GM10248 (cell line): ENCODE results near the gene ZBTB43.
"Not testable (repeated sequence)": the region's sequence is repeated elsewhere in the genome, so short reads cannot be mapped to it uniquely, and the experiment has no call there.

ENCODE experiments used
- CTCF ChIA-PET: fragments of 300-600 bp; sonication (Branson Sonifier 250); formaldehyde crosslinking; extraction: SDS; loops from one replicate; lab custom pipeline; 2021; ENCODE audit warnings: antibody characterized with exemption; lab: Yijun Ruan, JAX
- POLR2A ChIA-PET: fragments of 350-650 bp; sonication (Branson Sonifier 250); formaldehyde crosslinking; extraction: SDS; loops from one replicate; lab custom pipeline; 2020; ENCODE audit warnings: antibody characterized with exemption; lab: Yijun Ruan, JAX
- DNase-seq: peaks from one replicate; pipeline ENCODE4 v3.0.0; 2012; ENCODE audit errors: extremely low spot score
- TF ChIP-seq, protein P1 (sequence below): IDR thresholded peaks from 2 replicates; pipeline ENCODE4 v1.5.1; 2012; ENCODE audit warnings: mild to moderate bottlenecking, low read depth; ENCODE audit errors: extremely low read depth, missing control alignments, control extremely low read depth

ZBTB43 gene

GRCh38 chr9:126809068-126809467 lies 4.2 kb downstream of the ZBTB43 start:
- CTCF ChIA-PET = interaction anchor here (0.8 to 1.4 kb wide), 3 partner anchors 13 to 18 kb away, joined by 3 to 5 read pairs (median 3); no protein-coding TSS in a partner anchor
- no peak for DNase-seq
- POLR2A ChIA-PET = interaction anchor here (0.6 kb wide), 1 partner anchor 15 kb away, joined by 3 read pairs; no protein-coding TSS in a partner anchor
- TF ChIP-seq, protein P1, sequence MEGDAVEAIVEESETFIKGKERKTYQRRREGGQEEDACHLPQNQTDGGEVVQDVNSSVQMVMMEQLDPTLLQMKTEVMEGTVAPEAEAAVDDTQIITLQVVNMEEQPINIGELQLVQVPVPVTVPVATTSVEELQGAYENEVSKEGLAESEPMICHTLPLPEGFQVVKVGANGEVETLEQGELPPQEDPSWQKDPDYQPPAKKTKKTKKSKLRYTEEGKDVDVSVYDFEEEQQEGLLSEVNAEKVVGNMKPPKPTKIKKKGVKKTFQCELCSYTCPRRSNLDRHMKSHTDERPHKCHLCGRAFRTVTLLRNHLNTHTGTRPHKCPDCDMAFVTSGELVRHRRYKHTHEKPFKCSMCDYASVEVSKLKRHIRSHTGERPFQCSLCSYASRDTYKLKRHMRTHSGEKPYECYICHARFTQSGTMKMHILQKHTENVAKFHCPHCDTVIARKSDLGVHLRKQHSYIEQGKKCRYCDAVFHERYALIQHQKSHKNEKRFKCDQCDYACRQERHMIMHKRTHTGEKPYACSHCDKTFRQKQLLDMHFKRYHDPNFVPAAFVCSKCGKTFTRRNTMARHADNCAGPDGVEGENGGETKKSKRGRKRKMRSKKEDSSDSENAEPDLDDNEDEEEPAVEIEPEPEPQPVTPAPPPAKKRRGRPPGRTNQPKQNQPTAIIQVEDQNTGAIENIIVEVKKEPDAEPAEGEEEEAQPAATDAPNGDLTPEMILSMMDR = no peak

DNA sequence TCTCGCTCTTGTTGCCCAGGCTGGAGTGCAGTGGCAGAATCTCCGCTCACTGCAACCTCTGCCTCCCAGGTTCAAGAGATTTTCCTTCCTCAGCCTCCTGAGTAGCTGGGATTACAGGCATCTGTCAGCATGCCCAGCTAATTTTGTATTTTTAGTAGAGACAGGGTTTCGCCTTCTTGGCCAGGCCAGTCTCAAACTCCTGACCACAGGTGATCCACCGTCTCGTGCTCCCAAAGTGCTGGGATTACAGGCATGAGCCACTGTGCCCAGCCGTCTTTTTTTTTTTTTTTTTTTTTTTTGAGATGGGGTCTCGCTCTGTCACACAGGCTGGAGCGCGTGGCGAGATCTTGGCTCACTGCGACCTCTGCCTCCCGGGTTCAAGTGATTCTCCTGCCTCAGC lies 5.4 kb downstream of the ZBTB43 start:
- ChIA-PET POLR2A (interaction anchor here (0.7 kb wide), 1 partner anchor 453 kb away, joined by 4 read pairs; no protein-coding TSS in a partner anchor), CTCF (interaction anchor here (1.1 to 1.4 kb wide), 2 partner anchors 12 to 49 kb away, joined by 3 to 5 read pairs; no protein-coding TSS in a partner anchor)
- DNase-seq = not testable (repeated sequence)

DNA sequence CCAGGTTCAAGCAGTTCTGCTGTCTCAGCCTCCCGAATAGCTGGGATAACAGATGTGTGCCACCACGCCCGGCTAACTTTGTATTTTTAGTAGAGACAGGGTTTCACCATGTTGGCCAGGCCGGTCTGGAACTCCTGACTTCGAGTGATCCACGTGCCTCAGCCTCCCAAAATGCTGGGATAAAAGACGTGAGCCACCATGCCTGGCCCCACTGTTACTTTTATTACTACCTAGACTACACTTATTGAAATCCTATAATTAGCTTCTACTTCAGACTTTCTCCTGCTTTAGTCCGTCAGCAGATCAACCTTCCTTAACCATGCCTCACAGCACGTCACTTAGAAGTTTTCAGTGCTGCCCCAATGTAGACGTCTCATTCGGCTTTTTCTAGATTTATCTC lies 8.2 kb downstream of the ZBTB43 start:
- CTCF ChIA-PET = no interaction called here
- DNase-seq = no peak
- TF ChIP-seq, protein P1 = no peak
- POLR2A ChIA-PET = no interaction called here

GRCh38 chr9:126814091-126814490 lies 9.3 kb downstream of the ZBTB43 start:
- TF ChIP-seq, protein P1 = no peak
- ChIA-PET POLR2A (no interaction called here), CTCF (no interaction called here)
- no peak for DNase-seq

DNA sequence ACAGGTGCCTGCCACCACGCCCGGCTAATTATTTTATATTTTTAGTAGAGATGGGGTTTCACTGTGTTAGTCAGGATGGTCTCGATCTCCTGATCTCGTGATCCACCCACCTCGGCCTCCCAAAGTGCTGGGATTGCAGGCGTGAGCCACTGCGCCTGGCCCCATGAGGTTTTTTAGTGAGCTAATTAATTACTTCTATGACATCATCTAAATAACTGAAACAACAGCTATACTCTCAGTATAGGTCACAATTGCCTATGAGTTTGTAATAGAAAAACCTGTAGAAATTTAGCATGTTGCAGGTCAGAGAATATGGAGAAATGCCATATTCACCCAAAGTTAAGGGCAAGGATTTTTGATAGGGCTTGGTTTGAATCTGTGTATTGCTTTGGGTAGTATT lies 12.8 kb downstream of the ZBTB43 start:
- DNase-seq, CTCF ChIA-PET, POLR2A ChIA-PET: not testable (repeated sequence)

GRCh38 chr9:126818482-126818881 lies 13.6 kb downstream of the ZBTB43 start:
- TF ChIP-seq, protein P1 = no peak
- CTCF ChIA-PET = no interaction called here
- POLR2A ChIA-PET = no interaction called here
- no peak for DNase-seq

DNA sequence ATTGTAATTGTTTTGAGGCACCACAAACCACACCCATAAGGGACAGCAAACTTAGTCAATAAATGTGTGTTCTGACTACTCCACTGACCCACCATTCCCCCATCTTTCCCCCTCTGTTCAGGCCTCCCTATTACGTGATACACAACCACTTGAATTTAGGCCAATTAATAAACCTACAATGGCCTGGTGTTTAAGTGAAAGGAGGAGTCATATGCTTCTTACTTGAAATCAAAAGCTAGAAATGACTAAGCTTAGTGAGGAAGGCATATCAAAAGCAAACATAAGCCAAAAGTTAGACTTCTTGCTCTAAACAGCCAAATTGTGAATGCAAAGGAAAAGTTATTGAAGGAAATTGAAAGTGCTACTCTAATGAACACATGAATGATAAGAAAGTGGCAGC lies 14.6 kb downstream of the ZBTB43 start:
- CTCF ChIA-PET = interaction anchor here (0.8 to 1.8 kb wide), 3 partner anchors 10 to 13 kb away, joined by 3 to 12 read pairs (median 5); no protein-coding TSS in a partner anchor
- TF ChIP-seq, protein P1 = no peak
- POLR2A ChIA-PET = no interaction called here
- DNase-seq = no peak
